ENCODE results near the gene VWF.
A peak's percentile ranks its signal among the peaks of the same experiment; 100 is the strongest.

VWF gene

DNA sequence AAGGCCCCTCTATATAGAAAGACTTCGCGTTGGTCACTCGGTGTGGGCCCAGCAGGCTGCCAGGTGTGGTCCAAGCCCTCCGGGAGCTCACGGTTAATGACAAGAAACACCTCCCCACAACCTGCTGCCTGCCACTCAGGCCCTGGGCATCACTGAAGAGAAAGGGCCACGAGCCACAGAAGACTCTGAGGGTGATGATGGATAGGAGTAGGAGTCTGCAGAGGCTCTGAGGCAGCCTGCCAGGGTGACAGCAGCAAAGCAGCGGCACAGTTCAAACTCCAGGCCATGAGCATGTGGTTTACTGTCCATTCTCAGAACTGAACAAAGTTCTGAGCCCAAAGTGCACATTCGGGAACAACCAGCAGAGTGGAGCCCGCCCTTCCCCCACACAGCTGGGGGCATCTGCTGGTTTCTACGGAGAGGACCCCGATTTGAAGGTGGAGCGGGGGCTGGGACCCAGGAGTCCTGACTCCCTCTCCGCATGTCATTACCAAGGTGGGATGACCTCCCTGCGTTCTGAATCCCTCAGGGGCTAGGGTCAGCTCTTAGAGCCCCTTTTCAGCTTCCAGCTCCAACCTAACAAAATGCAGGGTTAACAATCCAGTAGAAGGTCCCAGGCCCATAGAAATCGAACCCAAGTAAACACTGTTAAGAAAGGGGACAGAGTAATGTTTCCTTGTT lies 65.8 kb downstream of the VWF start:
- DNase-seq (ENCODE audit: low read depth): no peak

DNA sequence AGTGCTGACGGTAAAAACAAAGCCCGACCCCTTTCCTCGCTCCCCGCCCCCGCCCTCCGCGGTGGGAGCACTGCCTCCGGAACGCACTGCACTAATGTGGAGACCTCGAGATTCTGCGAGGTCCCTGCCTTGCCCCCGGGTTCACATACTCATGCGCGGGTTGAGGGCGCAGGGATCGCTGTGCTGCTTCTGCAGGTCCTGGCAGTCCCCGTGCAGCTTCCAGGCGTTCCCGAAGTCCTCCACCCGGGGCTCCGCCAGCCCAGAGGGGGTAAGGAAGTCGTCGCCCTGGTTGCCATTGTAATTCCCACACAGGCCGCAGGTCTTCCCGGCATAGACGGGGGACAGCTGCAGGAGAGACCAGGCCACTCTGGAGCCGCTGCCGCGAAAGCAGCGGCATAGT lies 66.8 kb downstream of the VWF start:
- no peak for DNase-seq (ENCODE audit: low read depth)

DNA sequence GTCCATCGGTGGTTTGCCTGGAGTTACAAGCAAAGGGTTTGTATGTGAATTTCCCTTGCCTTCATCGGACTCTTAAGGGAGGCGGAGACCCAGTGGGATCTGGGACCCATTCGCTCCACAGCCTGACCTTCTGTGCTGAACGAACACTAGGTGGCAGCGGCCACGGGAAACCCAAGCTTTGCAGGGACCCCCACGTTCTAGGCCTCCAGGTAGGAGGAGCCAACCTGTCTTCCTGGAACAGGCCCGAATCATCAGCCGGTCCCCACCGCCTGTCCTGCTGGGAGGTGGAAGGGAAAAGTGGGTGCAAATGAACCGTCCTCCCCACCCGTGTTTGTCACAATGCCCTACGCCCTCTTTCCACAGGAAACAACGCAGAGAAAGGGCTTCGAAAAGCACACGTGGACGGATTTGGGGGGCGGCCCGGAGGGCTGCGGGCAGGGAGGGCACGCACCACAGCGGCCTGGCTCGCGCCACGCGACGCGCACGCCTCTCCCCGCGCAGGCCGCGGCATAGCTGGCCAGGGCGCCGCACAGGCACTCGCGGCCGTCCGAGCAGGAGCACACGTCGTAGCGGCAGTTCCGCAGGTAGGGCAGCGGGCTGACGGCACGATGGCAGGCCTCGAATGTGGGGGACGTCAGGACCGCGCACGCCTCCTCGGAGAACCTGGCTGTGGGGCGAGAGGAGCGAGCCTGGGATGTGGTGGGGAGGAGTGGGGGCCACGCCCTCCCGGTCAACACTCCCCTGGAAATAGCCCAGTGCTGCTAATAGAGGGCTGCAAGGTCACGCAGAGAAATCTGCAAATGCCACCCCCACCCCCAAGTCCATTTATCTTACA lies 67.8 kb downstream of the VWF start:
- DNase-seq (ENCODE audit: low read depth): no peak

DNA sequence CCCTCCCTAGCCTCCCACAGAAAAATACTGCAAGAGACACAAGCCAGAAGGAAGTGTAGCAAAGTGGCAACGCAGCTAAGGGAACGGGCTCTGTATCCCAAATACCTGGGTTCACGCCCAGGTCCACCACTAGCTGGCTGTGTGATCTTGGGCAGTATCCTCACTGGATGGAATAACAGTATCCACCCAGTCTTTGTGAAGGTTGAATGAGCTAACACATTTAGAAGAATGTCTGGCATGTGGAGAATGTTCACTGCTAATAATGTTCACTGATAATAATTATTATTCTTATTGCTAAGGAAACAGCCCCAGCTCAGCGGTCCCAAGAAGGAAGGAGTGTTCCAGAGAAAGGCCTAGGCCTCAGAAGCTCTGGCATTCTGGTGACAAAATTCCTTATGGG lies 70.9 kb downstream of the VWF start:
- DNase-seq (ENCODE audit: low read depth): no peak

DNA sequence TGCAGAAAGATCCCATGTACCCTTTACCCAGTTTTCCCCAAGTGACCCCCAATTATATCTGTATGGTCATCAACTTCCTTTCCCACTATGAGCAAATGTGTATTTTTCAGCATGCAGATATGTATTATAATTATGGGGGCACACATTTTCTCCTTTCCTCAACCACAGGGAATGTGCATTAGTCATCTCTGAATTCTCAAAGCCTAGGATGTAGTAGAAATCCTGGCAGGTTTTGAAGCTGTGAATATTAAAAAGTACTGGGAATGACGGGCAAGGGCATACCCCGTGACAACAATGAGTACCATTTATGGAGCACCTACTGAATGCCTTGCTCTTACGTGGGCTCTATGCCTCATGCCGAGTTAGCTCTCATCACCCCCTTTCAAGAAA lies 71.5 kb downstream of the VWF start:
- no peak for DNase-seq (ENCODE audit: low read depth)

DNA sequence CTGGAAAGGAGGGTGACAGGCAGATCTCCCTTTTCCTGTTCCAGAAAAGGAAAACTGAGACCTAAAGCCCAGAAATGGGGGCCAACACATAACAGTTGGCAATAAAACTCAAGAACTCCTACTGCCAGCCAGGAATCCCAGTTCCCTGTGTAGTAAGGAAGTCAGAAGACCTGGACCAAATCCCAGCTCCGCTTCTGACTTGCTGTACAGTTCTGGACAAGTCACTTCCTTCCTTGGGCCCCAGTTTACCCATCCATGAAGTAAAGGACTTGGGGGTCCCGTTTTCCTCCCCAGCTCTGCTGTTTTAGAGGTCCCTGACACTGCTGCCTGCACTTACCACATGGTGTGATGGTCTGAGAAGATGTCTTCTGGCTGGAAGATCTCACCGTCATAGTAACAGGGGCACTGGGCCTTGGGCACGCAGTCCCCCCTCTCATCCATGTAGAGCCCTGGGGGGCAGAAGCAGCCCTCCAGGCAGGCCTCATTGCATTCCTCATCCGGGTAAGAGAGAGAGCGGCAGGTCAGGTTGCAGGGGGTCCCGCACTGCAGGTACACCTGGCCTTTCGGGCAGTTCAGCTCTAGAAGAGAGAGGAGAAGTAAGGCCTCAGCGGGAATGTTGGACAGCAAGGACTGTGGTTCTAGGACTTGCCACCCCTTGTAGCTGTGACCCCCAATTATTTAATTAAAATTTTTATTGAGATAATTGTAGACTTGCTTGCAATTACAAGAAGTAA lies 72.1 kb downstream of the VWF start:
- DNase-seq (ENCODE audit: low read depth): no peak

DNA sequence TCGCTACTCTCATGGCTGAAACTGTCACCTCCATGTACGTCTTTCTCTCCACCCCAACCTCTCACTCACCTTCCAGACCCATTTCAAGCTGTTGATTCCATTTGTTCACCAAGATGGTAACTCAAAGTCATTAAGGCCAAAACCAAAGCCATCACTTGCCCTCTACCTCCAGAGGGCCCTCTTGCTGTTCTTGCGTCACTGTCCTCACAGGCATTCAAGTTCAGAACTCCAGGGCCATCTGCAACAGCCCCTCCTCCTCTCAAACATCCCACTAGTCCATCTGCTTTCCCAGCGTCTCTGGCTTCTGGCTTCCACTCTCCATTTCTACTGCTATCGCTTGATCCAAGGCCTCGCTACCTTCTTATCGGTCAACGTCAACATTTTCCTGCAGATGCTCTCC lies 74.5 kb downstream of the VWF start:
- DNase-seq (ENCODE audit: low read depth): no peak

DNA sequence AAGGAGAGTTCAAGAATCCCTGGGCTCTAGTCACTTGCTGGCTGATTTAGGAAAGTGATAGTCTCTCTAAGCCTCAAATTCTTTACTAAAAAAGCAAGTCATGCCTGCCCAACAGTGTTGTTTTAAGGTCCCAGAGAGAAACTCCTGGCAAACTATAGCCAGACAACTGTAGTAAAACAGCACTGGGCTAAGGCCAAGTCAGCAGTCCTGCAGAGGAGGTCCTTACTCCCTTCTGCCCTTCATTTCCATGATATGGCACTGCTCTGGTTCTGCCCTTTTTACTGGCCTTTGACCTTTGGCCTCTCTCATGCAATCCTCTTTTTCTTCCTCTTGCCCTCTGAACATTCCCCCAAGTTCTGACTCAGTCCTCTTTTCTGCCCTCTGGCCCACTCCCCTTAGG lies 74.9 kb downstream of the VWF start:
- DNase-seq (ENCODE audit: low read depth): no peak

DNA sequence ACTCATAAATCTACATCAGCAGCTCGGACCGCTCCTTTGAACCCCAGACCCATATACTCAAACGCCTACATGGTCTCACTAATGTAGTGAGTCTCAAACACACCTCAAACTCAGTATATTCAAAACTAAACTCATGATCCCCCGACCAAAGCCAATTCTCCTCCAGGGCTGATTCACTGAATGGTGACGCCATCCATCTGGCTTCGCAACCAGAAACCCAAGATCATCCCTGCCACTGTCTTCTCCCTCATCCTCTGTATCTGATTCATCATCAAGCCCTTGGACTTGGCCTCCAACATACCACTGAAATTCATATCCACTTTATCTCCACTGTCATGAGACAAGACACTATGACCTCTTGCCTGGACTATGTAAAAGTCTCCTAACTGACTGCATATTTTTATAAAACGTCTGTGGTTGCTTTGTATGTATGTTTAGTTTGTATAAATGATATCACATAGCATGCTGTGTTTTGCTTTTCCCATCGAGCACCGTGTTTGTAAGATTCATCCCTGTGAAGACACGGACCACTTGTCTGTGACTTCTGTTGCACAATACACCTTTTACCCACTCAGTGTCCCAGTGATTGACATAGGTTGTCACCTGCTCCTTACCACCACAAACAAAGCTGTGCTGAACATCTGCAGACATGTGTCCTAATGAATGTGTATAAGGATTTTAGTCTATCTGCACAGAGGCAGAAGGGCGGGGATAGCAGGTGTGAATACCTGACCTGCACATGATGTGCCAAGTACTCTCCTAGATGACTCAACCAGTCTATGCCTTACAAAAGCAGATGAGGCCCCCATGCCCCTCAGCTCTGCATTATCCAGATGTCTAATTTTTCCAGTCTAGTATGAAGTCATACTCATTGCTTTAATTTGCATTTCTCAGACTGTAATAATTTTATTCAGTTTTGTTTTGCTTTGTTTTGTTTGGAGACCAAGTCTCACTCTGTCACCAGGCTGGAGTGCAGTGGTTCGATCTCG lies 76.9 kb downstream of the VWF start:
- DNase-seq (ENCODE audit: low read depth): no peak

DNA sequence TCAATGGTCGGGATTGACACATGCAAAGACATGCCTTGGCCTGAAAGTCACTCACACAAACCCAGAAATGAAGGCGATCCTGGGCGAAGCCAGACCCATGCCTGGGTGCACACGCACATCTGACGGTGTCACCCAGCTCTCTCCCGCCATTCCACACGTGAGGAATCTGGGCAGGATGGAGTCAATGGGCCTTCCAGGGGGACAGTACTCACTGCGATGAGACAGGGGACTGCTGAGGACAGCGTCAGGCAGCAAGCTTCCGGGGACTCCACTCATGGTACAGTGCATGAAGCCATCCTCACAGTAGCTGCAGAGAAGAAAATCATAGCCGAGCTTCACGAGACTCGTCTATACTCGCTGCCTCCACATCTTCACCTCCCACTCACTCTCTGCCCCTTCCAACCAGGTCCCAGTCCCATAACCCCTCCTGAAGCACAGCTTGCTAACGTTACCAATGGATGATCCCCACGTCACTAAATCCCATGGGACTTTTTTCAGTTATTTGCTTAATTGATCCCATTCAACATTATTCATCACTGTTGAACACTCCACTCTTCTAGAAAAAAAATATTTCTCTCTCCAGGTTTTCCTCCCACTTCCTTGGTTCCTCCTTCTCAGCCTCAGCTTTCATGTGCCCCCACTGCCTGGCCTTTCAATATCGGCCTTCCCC lies 77.8 kb downstream of the VWF start:
- no peak for DNase-seq (ENCODE audit: low read depth)

DNA sequence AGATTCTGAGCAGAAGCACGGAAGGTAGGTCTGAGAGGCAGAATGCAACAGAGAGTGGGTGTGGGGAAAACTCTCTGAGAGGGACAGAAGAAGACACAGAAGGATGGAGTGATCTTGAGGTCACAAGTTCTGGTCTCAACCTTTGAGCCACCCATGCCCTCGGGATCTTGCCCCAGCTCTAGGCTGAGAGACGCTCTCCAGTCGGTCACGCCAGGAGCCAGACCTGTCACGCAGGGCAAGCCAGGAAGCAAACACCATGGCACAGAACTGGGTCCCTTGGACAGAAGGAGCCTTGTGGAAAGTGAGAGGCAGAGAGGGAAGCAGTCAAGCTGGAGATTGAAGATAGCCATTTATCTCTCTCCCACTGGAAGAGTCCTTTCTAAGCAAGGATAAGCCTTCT lies 79.0 kb downstream of the VWF start:
- no peak for DNase-seq (ENCODE audit: low read depth)

DNA sequence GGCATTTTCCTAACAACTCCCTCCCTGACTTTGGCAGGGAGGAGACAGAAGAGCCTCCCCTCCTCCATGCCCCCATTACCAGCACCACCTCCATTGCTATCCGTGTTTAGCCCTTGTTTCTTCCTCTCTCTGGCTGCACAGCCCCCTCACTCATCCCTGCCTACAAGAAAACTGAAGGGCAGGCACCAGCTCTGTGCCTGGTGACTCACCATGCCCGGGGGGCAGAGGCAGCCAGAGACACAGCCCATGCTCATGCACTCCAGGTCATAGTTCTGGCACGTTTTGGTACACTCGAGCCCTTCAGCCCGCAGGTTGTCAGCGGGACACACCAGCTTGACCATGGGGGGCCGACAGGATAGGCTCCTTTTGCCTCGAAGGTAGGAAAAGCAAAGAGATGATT lies 80.4 kb downstream of the VWF start:
- DNase-seq (ENCODE audit: low read depth): no peak

DNA sequence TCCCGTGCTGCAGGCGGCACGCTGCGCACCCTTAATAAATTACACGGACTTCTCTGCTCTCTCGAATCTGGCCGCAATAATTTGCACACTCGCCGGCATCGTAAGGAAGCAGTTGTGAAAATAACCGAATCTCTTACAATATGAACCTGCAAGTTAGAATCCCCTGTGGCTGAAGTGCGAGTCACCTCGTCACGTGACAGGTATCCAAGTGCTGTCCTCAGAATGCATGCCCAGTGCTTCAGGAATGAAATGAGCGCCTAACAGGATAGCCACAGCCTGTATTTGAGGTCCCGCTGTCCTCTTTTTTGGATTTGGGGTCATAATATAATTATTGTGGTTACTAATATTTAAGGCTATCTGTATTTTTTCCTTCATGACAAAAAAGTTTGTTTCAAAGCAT lies 82.0 kb downstream of the VWF start:
- DNase-seq (ENCODE audit: low read depth): no peak

DNA sequence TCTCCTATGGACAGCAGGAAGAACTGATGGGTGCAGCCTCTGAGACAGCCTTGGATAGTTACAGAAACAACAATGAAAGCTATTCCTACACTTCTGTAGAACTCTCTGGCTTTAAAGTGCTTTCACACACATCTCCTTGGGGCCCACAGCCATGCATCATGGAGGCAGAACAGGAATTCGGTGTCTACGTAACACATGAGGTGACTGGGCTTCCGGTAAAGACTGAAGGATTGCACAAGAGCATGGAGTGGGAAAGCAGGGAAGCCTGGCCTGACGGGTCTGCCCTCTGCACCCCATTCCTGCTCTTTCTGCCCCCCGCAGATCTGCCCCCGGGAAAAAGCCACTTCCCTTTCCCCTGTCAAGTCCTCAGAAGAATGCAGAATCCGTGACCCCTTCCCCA lies 82.6 kb downstream of the VWF start:
- DNase-seq (ENCODE audit: low read depth): no peak

DNA sequence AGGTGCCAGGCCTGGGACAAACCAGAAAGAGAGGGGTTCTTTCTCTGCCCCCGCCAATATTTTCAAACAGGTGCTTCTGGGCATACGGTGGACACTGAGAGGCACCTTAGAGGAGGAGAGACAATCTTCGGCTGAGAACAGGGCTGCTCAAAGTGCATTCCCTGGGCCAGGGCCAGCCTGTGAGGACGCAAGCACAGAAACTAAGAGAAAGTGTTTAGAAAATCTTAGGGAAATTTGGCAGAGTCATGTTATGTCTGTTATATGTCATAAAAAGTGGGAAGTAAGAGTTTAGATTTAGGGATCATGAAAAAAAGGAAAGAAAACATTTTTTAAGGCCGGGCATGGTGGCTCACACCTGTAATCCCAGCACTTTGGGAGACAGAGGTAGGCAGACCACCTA lies 83.7 kb downstream of the VWF start:
- DNase-seq (ENCODE audit: low read depth): no peak

DNA sequence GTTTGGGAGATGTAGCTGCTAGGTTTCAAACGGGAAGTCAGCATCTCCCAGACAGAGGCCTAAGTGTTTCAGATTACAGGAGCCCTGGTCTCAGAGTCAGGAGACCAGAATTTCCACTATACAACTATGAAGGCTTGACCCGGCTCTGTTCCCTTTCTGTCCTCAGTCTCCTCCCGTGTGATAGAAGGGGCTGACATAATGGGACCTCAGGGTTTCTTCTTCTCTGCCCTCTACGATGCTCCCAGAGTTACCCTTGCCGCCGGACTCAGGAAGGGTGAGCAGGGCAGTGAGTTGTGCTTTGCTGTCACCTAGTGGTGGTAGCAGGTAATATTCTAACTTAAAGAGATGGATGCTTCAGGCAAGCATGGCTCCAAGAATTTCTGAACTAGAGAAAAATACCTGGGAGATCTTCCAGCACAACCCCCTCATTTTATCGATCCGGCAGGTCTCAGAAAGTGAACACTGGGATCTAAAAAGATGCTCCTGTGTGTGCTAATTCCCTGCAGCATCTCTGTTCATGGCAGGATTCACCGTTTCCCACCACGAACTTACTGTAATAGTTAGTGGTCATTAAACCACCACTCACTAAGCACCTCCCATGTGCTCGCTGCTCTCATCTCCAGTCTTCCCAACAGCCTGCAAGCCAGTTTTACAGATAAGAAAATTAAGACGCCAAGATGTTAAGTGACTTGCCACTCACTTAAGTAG lies 84.4 kb downstream of the VWF start:
- DNase-seq (ENCODE audit: low read depth): peak; percentile 8

DNA sequence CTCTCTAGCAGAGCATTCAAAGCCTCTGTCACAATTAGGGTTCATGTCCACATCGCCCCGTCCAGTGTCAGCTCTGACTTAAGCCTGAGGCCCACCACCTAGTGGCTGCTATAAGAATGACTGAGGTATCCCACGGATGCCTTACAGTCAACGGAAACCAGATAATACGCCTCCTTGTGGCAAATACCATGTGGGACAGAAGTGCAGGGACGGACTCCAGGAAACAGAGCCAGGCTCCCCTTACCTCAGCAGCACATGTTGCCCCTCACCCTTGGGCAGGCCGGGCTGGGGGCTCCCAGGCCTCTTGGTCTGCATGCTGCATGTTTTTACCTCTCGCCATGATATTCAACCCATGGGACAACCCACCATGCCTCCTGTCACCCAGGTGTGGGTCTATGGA lies 86.3 kb downstream of the VWF start:
- no peak for DNase-seq (ENCODE audit: low read depth)

DNA sequence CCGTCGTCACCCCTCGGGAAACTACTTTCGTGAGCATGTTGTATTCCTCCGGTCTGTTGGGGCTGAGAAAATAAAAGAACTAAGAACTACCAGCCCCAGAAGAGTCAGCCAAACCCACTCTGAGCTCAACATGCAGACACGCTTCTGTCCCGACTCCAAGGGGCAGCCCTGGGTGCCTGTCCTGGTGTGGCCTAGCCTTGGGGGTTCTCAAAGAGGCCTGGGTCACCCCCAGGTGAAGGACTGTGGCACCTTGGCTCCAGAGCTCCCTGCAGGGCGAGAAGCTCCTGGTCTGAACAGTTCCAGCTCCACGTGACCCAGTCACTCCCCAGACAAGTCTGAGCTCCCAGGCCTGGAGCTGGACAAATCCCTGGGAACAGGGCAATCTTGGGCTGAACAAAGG lies 87.0 kb downstream of the VWF start:
- no peak for DNase-seq (ENCODE audit: low read depth)

DNA sequence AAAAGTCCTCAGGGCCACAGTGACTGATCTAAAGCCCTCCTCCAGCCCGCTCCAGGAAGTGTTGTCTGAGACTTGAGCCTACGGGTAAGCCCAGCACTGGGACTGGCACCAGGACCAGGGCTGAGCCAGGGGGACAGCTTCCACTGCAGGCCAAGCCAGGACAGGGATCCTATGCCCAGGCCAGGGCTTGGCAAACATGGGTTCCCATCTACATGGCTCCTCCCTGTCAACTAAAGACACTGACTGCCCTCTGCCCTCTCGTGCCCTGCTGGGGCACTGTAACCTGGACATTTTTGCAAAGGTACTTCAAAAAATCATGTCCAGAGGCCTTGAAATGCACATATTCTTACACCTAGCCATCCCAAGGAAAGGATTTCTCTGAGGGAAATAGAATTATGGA lies 88.0 kb downstream of the VWF start:
- no peak for DNase-seq (ENCODE audit: low read depth)

DNA sequence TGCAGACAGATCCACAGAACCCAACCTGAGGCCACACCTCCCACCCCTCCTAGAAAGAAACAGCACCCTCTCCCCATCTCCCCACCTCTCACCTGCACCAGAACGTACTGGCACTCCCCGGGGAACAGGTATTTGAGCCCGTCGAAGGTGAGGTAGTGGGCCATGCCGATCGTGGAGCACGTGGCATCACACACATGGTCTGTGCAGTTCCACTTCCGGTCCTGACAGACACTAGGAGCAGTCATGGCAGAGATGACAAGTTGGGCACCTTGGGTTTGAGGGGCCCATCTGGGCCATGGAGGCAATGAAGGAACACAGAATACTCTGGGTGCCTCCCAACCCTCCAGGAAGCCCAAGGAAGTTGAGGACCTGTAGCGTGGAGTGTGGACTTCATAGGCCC lies 89.9 kb downstream of the VWF start:
- no peak for DNase-seq (ENCODE audit: low read depth)

DNA sequence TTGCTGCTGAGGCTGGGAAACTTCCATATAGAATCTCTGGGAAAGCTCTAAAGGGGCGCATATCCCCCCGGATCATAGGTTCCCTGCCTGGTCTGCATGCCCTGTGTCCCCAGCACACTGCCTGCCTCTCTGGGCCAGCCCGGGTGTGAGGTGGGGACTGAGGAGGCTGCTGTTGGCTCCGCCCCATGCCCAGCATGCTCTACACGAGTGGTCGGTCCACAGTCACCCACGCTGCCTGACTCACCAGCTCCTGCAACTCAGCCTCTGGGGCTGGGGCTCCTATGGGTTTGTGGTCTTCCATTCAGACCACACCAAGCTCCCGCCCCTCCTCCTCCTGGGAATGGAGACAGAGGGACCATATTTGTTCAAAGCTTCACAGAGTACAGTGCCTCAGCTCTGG lies 90.9 kb downstream of the VWF start:
- DNase-seq (ENCODE audit: low read depth): no peak
